SK-N-SH (cell line): ENCODE results near the gene ZNF311. TPM values are rescaled to one million over a fixed set of nuclear protein-coding genes. Genes with fewer than 3 reads are reported as not detected.

Experiments used
- CTCF ChIA-PET: fragments of 300-600, 350-600 bp; formaldehyde crosslinking; extraction: SDS; loops from one replicate; lab custom pipeline; 2021; lab: Yijun Ruan, JAX
- POLR2A ChIA-PET: fragments of 350-600 bp; sonication (Branson Sonifier 250); formaldehyde crosslinking; extraction: SDS; loops from one replicate; lab custom pipeline; 2020; ENCODE audit warnings: antibody characterized with exemption, inconsistent platforms; lab: Yijun Ruan, JAX
- DNase-seq: peaks from one replicate; pipeline ENCODE4 v3.0.0; 2012
- H2AFZ ChIP-seq: fragments of 200-600 bp; sonication (generic); 2 replicates; pipeline ENCODE4 v1.8.1; 2016; ENCODE audit warnings: antibody characterized with exemption, mild to moderate bottlenecking, low read depth
- H3F3A ChIP-seq: fragments of 200-600 bp; sonication (generic); replicated peaks from 2 replicates; pipeline ENCODE3; 2016; ENCODE audit warnings: antibody characterized with exemption, mild to moderate bottlenecking; ENCODE audit not compliant: insufficient read depth
- H3K27ac ChIP-seq, 2 experiments: fragments of 200-500 bp in 1 of 2; fragments of 200-600 bp in 1 of 2; sonication (Bioruptor generic) in 1 of 2; sonication (generic), shearing (Covaris generic) in 1 of 2; 2 replicates each; pipeline versions ENCODE4 v1.5.1 to v1.6.1; 2014 to 2016; ENCODE audit warnings: low read depth in 2 of 2, inconsistent platforms in 1 of 2, low read length in 1 of 2, mild to moderate bottlenecking in 1 of 2, mixed read lengths in 1 of 2
- H3K27me3 ChIP-seq: fragments of 200-600 bp; sonication (generic), shearing (Covaris generic); 2 replicates; pipeline ENCODE4 v1.6.1; 2016; ENCODE audit warnings: mixed run types; ENCODE audit not compliant: insufficient read depth
- H3K36me3 ChIP-seq, 2 experiments: fragments of 200-500 bp in 1 of 2; fragments of 200-600 bp in 1 of 2; sonication (Bioruptor generic) in 1 of 2; sonication (generic) in 1 of 2; replicated peaks in 1 of 2; 2 replicates each; pipeline versions ENCODE3 to v1.5.1; 2014 to 2016; ENCODE audit warnings: low read length in 1 of 2, mild to moderate bottlenecking in 1 of 2; ENCODE audit not compliant: insufficient read depth in 2 of 2, control insufficient read depth in 1 of 2
- H3K4me1 ChIP-seq, 2 experiments: fragments of 200-500 bp in 1 of 2; fragments of 200-600 bp in 1 of 2; sonication (Bioruptor generic) in 1 of 2; sonication (generic), shearing (Covaris generic) in 1 of 2; 2 replicates each; pipeline versions ENCODE4 v1.5.1 to v1.6.1; 2014 to 2016; ENCODE audit warnings: low read depth in 1 of 2, low read length in 1 of 2, mixed run types in 1 of 2; ENCODE audit not compliant: insufficient read depth in 2 of 2, control insufficient read depth in 1 of 2
- H3K4me2 ChIP-seq: fragments of 200-600 bp; sonication (generic), shearing (Covaris generic); 2 replicates; pipeline ENCODE4 v1.6.1; 2017; ENCODE audit warnings: mixed run types
- H3K4me3 ChIP-seq, 2 experiments: fragments of 200-500 bp in 1 of 2; fragments of 200-600 bp in 1 of 2; sonication (Bioruptor generic) in 1 of 2; sonication (generic), shearing (Covaris generic) in 1 of 2; 2 replicates each; pipeline versions ENCODE4 v1.5.1 to v1.8.1; 2014 to 2016; ENCODE audit warnings: low read depth in 2 of 2, inconsistent platforms in 1 of 2, low read length in 1 of 2, mild to moderate bottlenecking in 1 of 2, mixed read lengths in 1 of 2, moderate library complexity in 1 of 2
- H3K79me2 ChIP-seq: fragments of 200-600 bp; sonication (generic); 2 replicates; pipeline ENCODE4 v1.8.1; 2017; ENCODE audit warnings: mild to moderate bottlenecking; ENCODE audit not compliant: insufficient read depth
- H3K9ac ChIP-seq: fragments of 200-600 bp; sonication (generic); 2 replicates; pipeline ENCODE4 v1.6.1; 2017; ENCODE audit warnings: mixed run types
- H3K9me2 ChIP-seq: fragments of 200-600 bp; sonication (generic); 2 replicates; pipeline ENCODE4 v1.6.1; 2017; ENCODE audit warnings: mixed run types
- H3K9me3 ChIP-seq: fragments of 200-600 bp; sonication (generic); 2 replicates; pipeline ENCODE4 v1.6.1; 2017; ENCODE audit warnings: mixed run types, mild to moderate bottlenecking, moderate library complexity
- H4K20me1 ChIP-seq: fragments of 200-600 bp; sonication (generic); 2 replicates; pipeline ENCODE4 v1.6.1; 2017; ENCODE audit warnings: mild to moderate bottlenecking, mixed run types; ENCODE audit not compliant: insufficient read depth
- CTCF ChIP-seq: fragments of 200-600 bp; sonication (generic); IDR thresholded peaks from 2 replicates; pipeline ENCODE4 v1.6.1; 2017; ENCODE audit warnings: antibody characterized with exemption, mild to moderate bottlenecking, moderate library complexity
- GABPA ChIP-seq: IDR thresholded peaks from 2 replicates; pipeline ENCODE4 v1.4.0; 2012; ENCODE audit warnings: low read depth, mild to moderate bottlenecking
- GATA2 ChIP-seq: sonication (generic); formaldehyde crosslinking; IDR thresholded peaks from 2 replicates; pipeline ENCODE4 v1.5.0; 2020; ENCODE audit warnings: mild to moderate bottlenecking, missing genetic modification reagents
- IRF3 ChIP-seq: fragments of 150-350 bp; IDR thresholded peaks from 2 replicates; pipeline ENCODE4 v1.6.1; 2016; ENCODE audit warnings: mild to moderate bottlenecking, low read depth, low read length
- JUND ChIP-seq: IDR thresholded peaks from 2 replicates; pipeline ENCODE4 v1.4.0; 2012
- NFIC ChIP-seq: IDR thresholded peaks from 2 replicates; pipeline ENCODE4 v1.4.0; 2012; ENCODE audit warnings: borderline replicate concordance
- NRF1 ChIP-seq: IDR thresholded peaks from 2 replicates; pipeline ENCODE4 v1.6.1; 2012; ENCODE audit warnings: low read depth, mild to moderate bottlenecking, low read length
- REST ChIP-seq: IDR thresholded peaks from 2 replicates; pipeline ENCODE4 v1.6.1; 2012; ENCODE audit warnings: mild to moderate bottlenecking, low read depth, low read length, moderate library complexity
- RXRA ChIP-seq: IDR thresholded peaks from 2 replicates; pipeline ENCODE4 v1.4.0; 2012; ENCODE audit warnings: low read depth, mild to moderate bottlenecking, borderline replicate concordance
- TCF12 ChIP-seq: IDR thresholded peaks from 2 replicates; pipeline ENCODE4 v1.4.0; 2012
- TEAD4 ChIP-seq: IDR thresholded peaks from 2 replicates; pipeline ENCODE4 v1.4.0; 2012; ENCODE audit warnings: mild to moderate bottlenecking, borderline replicate concordance; ENCODE audit not compliant: insufficient read depth
- YY1 ChIP-seq: IDR thresholded peaks from 2 replicates; pipeline ENCODE4 v1.4.0; 2012; ENCODE audit warnings: low read depth, mild to moderate bottlenecking
- WGBS: methylation state at CpG from one replicate; pipeline ENCODE4 v1.1.6; 2017; ENCODE audit warnings: low lambda C conversion rate; 5-methylcytosine and 5-hydroxymethylcytosine counted together
- polyA plus RNA-seq, 3 experiments: library from polyadenylated mRNA; depleted of rRNA; stranded (reverse); fragments of >200 nt; gene quantifications; 2 replicates each; pipeline ENCODE4 v1.2.3, GENCODE V29; 2012

Gene ZNF311
- polyA plus RNA-seq, 1 of the 3 experiments (the other 2 are of a cell fraction) = 0.16 TPM

- TF ChIP-seq IRF3 = no peak
- no peak for TF ChIP-seq YY1
- no peak for TF ChIP-seq TCF12
- TF ChIP-seq GATA2 (CRISPR knock-in tag) = no peak
- TF ChIP-seq CTCF = no peak
- TF ChIP-seq NRF1 = no peak
Observed at GRCh38 chr6:29045075-29045474, 40.0 kb upstream of the ZNF311 start, which contains the start of gene OR2W1 (continued).

- Histone ChIP-seq H3K4me3 (no peak overlapping the region), H3K79me2 (no peaks in the 10 kb centered on the region), H3F3A (no peaks in the 10 kb centered on the region), H3K9me3 (no peaks in the 10 kb centered on the region), H3K27ac (no peak overlapping the region), H3K27me3 (no peaks in the 10 kb centered on the region; the same call in 1 of the 2 replicates), H3K9me2 (no peaks in the 10 kb centered on the region), H4K20me1 (no peaks in the 10 kb centered on the region), H3K9ac (no peak overlapping the region), H3K4me2 (no peak overlapping the region), H3K36me3 (no peaks in the 10 kb centered on the region), H3K4me1 (no peaks in the 10 kb centered on the region), H2AFZ (no peak overlapping the region)
- ChIA-PET POLR2A (no interaction called here), CTCF (no interaction called here)
- WGBS = 65% methylated on average over 18 of the region's 24 CpGs
- no peak for DNase-seq
- TF ChIP-seq TEAD4 (no peak), REST (no peak), GABPA (no peak), RXRA (no peak), NFIC (no peak), NRF1 (no peak), JUND (no peak)
Observed at GRCh38 chr6:29035951-29036350, 30.8 kb upstream of the ZNF311 start.
